ENCODE measurements around the gene TMEM63B. TPM values are rescaled to one million over a fixed set of nuclear protein-coding genes. Genes with fewer than 3 reads are reported as not detected.

Gene TMEM63B
- total RNA-seq = 25.7 and 36.2 TPM in 2 replicates

GRCh38 chr6:44127186-44128019 is at the start of gene TMEM63B, which contains the start of gene MRPL14:
TSS of gene TMEM63B (plus strand) at chr6:44127554. CDS start at chr6:44134585, 7,031 bp downstream.
TSS of gene MRPL14 (minus strand) at chr6:44127452. CDS start at chr6:44116611, 10,841 bp downstream.

GRCh38 chr6:44158770-44159228 is 31.4 kb downstream of the TMEM63B start, which contains the start of gene CAPN11:
TSS of gene CAPN11 (plus strand) at chr6:44158820. CDS start at chr6:44158849, 29 bp downstream.

Other genes starting within 250 kb of the TMEM63B start
- gene MRPL14, start 102 bp upstream of the TMEM63B start, total RNA-seq = 92.5 and 93.7 TPM in 2 replicates
- 0.29 TPM in 1 of 2 replicates, not detected in the other for gene CAPN11, start 31.3 kb downstream of the TMEM63B start, total RNA-seq
- gene MYMX, start 89.4 kb downstream of the TMEM63B start, total RNA-seq = not detected in 2 replicates
- 11.2 and 17.9 TPM in 2 replicates for gene SLC29A1, start 96.0 kb downstream of the TMEM63B start, total RNA-seq
- gene HSP90AB1, start 119.5 kb downstream of the TMEM63B start, total RNA-seq = 932 and 1,034 TPM in 2 replicates
- 102 and 121 TPM in 2 replicates for gene SLC35B2, start 130.0 kb downstream of the TMEM63B start, total RNA-seq
- gene NFKBIE, start 138.0 kb downstream of the TMEM63B start, total RNA-seq = 29.1 and 29.8 TPM in 2 replicates
- gene TMEM151B, start 142.9 kb downstream of the TMEM63B start, total RNA-seq = under 0.01 TPM in 1 of 2 replicates, not detected in the other
- 15.3 and 18.6 TPM in 2 replicates for gene AARS2, start 185.8 kb downstream of the TMEM63B start, total RNA-seq
- not detected in 2 replicates for gene SPATS1, start 215.1 kb downstream of the TMEM63B start, total RNA-seq